ENCODE measurements around the gene NISCH. TPM values are rescaled to one million over a fixed set of nuclear protein-coding genes. Genes with fewer than 3 reads are reported as not detected.

NISCH gene
- total RNA-seq, 3 donors from 2014 or later: 67.7 to 119 (median 108) TPM

DNA sequence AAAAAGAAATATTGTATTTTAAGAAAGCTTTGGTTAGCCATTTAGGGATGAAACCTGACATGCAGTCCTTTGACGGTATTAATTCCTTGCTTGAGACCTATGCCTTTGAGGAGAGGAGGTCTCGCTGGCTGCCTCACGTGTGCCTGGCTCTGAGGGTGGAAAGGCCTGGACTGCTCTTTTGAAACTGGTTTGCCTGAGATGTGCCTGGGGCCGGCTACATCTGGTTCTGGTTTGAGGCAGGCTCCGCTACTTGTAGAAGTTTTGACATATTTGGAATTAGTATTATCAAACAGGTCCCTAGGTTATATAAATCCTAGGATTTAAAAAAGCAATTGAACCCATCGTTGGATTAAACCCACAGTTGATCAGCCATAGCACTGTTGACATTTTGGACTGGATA is 6.5 kb downstream of the NISCH start:
- intact Hi-C loops (cut with DNase I; ENCODE audit: low total_unique reads): no loop called here
- TF ChIP-seq POLR2AphosphoS5 (IDR thresholded peaks at IDR 0.05) (no peak), POLR2A (IDR thresholded peaks at IDR 0.05) (no peak)
- TF ChIP-seq, protein P1, sequence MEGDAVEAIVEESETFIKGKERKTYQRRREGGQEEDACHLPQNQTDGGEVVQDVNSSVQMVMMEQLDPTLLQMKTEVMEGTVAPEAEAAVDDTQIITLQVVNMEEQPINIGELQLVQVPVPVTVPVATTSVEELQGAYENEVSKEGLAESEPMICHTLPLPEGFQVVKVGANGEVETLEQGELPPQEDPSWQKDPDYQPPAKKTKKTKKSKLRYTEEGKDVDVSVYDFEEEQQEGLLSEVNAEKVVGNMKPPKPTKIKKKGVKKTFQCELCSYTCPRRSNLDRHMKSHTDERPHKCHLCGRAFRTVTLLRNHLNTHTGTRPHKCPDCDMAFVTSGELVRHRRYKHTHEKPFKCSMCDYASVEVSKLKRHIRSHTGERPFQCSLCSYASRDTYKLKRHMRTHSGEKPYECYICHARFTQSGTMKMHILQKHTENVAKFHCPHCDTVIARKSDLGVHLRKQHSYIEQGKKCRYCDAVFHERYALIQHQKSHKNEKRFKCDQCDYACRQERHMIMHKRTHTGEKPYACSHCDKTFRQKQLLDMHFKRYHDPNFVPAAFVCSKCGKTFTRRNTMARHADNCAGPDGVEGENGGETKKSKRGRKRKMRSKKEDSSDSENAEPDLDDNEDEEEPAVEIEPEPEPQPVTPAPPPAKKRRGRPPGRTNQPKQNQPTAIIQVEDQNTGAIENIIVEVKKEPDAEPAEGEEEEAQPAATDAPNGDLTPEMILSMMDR (IDR thresholded peaks at IDR 0.05): no peak
- H3K4me3 ChIP-seq: no peak overlapping the region
- H3K27me3 ChIP-seq: no peaks in the 10 kb centered on the region
- H3K27ac ChIP-seq: no peak overlapping the region
- no peaks in the 10 kb centered on the region for H3K9me3 ChIP-seq
- no peak for DNase-seq (ENCODE audit: low spot score in 2 of 2)
- H3K36me3 ChIP-seq: no peaks in the 10 kb centered on the region
- H3K4me1 ChIP-seq: peaks cover 0 to 8% of the 10 kb centered on the region in 2 donors

DNA sequence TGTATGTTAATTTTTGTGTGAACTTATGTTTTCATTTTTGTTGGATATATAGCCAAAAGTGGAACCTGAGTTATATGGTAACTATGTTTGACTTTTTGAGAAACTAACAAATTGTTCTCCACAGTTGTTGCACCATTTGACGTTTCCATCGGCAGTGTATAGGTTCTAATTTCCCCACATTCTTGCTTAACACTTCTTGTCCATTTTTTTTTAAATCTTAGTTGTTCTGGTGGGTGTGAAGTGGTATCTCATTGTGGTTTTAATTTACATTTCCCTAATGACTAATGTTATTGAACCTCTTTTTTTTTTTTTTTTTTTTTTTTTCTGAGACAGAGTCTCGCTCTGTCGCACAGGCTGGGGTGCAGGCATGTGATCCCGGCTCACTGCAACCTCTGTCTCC is 8.0 kb downstream of the NISCH start:
- Histone ChIP-seq H3K36me3 (no peaks in the 10 kb centered on the region), H3K9me3 (no peaks in the 10 kb centered on the region), H3K27me3 (no peaks in the 10 kb centered on the region), H3K4me3 (no peak overlapping the region), H3K4me1 (no peaks in the 10 kb centered on the region), H3K27ac (no peak overlapping the region)
- DNase-seq (ENCODE audit: low spot score in 2 of 2): no peak
- TF ChIP-seq POLR2AphosphoS5 (IDR thresholded peaks at IDR 0.05) (no peak), POLR2A (IDR thresholded peaks at IDR 0.05) (no peak)
- TF ChIP-seq, protein P1 (IDR thresholded peaks at IDR 0.05): no peak
- intact Hi-C loops (cut with DNase I; ENCODE audit: low total_unique reads): no loop called here

DNA sequence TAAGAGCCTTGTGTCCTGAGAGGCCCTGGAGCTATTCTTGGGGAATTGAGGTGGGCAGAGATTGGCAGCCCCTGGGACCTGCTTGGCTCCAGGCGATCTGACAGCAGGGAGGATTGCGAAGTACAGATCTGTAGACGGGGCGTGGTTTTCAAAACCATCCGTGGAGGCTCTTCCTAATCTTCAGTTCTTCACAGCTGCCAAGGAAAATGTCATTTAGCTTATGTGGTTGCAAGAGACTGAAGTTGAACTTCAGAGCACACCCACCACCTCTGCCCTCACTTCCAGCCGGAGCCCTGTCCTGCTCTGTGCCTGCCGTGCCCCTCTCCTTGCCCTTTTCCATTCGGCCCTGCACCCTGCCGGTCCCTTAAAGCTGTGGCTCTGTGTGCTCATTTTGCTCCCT is 12.9 kb downstream of the NISCH start:
- H3K9me3 ChIP-seq: no peaks in the 10 kb centered on the region
- TF ChIP-seq, protein P1 (IDR thresholded peaks at IDR 0.05): no peak
- no peak for TF ChIP-seq POLR2AphosphoS5 (IDR thresholded peaks at IDR 0.05)
- no peak for TF ChIP-seq POLR2A (IDR thresholded peaks at IDR 0.05)
- no peak for DNase-seq (ENCODE audit: low spot score in 2 of 2)
- H3K36me3 ChIP-seq: no peaks in the 10 kb centered on the region
- intact Hi-C loops (cut with DNase I; ENCODE audit: low total_unique reads): no loop called here
- peaks cover 0 to 8% of the 10 kb centered on the region in 2 donors for H3K4me1 ChIP-seq
- H3K4me3 ChIP-seq: peak overlapping the region in 1 of 3 donors; percentile 22
- H3K27me3 ChIP-seq: no peaks in the 10 kb centered on the region
- H3K27ac ChIP-seq: no peak overlapping the region

DNA sequence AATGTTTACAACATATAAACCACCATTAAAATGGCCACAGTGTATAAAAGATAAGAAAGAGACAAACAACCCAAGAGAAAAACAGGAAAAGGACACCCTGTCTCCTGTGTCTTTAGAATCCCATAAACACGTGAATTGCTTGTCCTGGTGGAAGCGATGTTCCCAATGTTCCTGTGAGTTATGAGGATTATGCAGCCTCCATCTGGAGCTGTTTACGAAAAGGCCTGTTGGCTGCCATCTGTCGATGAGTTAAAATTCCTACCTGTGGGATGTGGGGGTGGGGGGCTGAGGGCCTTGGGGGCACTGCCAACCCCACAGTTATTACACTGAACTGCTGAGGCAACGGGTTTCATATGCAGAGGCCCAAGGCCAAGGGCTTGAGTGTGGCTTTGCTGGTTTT is 13.6 kb downstream of the NISCH start:
- no peak for DNase-seq (ENCODE audit: low spot score in 2 of 2)
- TF ChIP-seq POLR2AphosphoS5 (IDR thresholded peaks at IDR 0.05): no peak
- no peak for TF ChIP-seq POLR2A (IDR thresholded peaks at IDR 0.05)
- TF ChIP-seq, protein P1 (IDR thresholded peaks at IDR 0.05): no peak
- intact Hi-C loops (cut with DNase I; ENCODE audit: low total_unique reads): no loop called here
- no peaks in the 10 kb centered on the region for H3K9me3 ChIP-seq
- no peak overlapping the region for H3K4me3 ChIP-seq
- peaks cover 0 to 8% of the 10 kb centered on the region in 2 donors for H3K4me1 ChIP-seq
- no peaks in the 10 kb centered on the region for H3K27me3 ChIP-seq
- no peaks in the 10 kb centered on the region for H3K36me3 ChIP-seq
- H3K27ac ChIP-seq: no peak overlapping the region

DNA sequence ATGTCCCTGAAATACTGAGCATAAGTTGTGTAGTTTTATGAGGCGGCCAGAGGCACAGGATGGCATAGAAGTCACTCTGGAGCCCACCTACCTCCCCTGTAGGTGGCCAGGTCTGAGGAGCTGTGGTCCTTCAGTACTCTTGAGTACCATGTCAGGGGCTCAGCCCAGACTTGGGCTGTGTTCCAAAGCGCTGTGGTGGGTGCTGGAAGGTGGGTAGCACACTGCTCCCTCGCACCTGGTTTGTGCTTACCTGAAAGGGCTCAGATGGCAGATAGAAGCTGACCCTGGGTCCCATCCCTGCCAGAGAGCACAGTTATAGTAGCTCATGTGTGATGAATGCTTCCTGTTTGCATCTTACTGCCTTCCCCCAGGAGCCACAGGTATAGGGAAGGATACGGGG is 15.5 kb downstream of the NISCH start:
- Histone ChIP-seq H3K36me3 (no peaks in the 10 kb centered on the region), H3K27me3 (no peaks in the 10 kb centered on the region), H3K4me3 (no peak overlapping the region), H3K4me1 (peaks cover 0 to 8% of the 10 kb centered on the region in 2 donors), H3K27ac (peak overlapping the region; percentile 29 to 78), H3K9me3 (no peaks in the 10 kb centered on the region)
- DNase-seq (ENCODE audit: low spot score in 2 of 2): no peak
- intact Hi-C loops (cut with DNase I; ENCODE audit: low total_unique reads): loop anchor here (10.0 kb wide), 1 partner anchor 64 kb away; the partner anchor contains the start of genes NT5DC2 and UQCC5
- TF ChIP-seq, protein P1 (IDR thresholded peaks at IDR 0.05): no peak
- no peak for TF ChIP-seq POLR2A (IDR thresholded peaks at IDR 0.05)
- TF ChIP-seq POLR2AphosphoS5 (IDR thresholded peaks at IDR 0.05): no peak

All from breast epithelium (tissue), 4 donors.